NT2/D1 (cell line): ENCODE results near the gene UGT1A6.

Source experiments
- DNase-seq: peaks from one replicate; pipeline ENCODE4 v3.0.0-alpha.2; 2011; ENCODE audit warnings: low read depth, low spot score
- H3K27me3 ChIP-seq: 2 replicates; pipeline ENCODE4 v1.6.0; 2011; ENCODE audit warnings: mild to moderate bottlenecking; ENCODE audit not compliant: insufficient read length, insufficient read depth
- H3K36me3 ChIP-seq: 2 replicates; pipeline ENCODE4 v1.6.1; 2011; ENCODE audit warnings: mild to moderate bottlenecking, low read length, mixed read lengths; ENCODE audit not compliant: insufficient read depth, insufficient read length
- H3K4me1 ChIP-seq: 2 replicates; pipeline ENCODE4 v1.5.1; 2011; ENCODE audit not compliant: insufficient read depth, insufficient read length
- H3K4me3 ChIP-seq: 2 replicates; pipeline ENCODE4 v1.5.1; 2011; ENCODE audit warnings: low read depth; ENCODE audit not compliant: insufficient read length
- H3K9ac ChIP-seq: 2 replicates; pipeline ENCODE4 v1.6.0; 2011; ENCODE audit warnings: low read depth; ENCODE audit not compliant: insufficient read length
- H3K9me3 ChIP-seq: 2 replicates; pipeline ENCODE4 v1.5.1; 2011; ENCODE audit warnings: mild to moderate bottlenecking, low read length; ENCODE audit not compliant: insufficient read depth
- SUZ12 ChIP-seq: IDR thresholded peaks from 2 replicates; pipeline ENCODE4 v1.6.1; 2011; ENCODE audit not compliant: insufficient read length, insufficient read depth; ENCODE audit errors: extremely low read depth
- YY1 ChIP-seq: IDR thresholded peaks from 2 replicates; pipeline ENCODE4 v1.6.1; 2011; ENCODE audit not compliant: insufficient read length, insufficient read depth
- ZNF274 ChIP-seq: IDR thresholded peaks from 2 replicates; pipeline ENCODE4 v1.6.1; 2011; ENCODE audit warnings: mild to moderate bottlenecking, low read depth, low read length

Gene UGT1A6

GRCh38 chr2:233754872-233755611 is 62.4 kb downstream of the UGT1A6 start:
- Histone ChIP-seq H3K4me3 (no peak overlapping the region), H3K9ac (no peak overlapping the region), H3K27me3 (no peaks in the 10 kb centered on the region), H3K36me3 (no peaks in the 10 kb centered on the region), H3K9me3 (peaks cover 17% of the 10 kb centered on the region; the same call in 1 of the 2 replicates), H3K4me1 (no peaks in the 10 kb centered on the region)
- TF ChIP-seq YY1 (no peak), SUZ12 (no peak), ZNF274 (no peak)
- DNase-seq = no peak

GRCh38 chr2:233756429-233757081 is 63.9 kb downstream of the UGT1A6 start:
- no peak for DNase-seq
- H3K4me3 ChIP-seq = no peak overlapping the region
- no peaks in the 10 kb centered on the region for H3K36me3 ChIP-seq
- TF ChIP-seq SUZ12 (no peak), ZNF274 (no peak), YY1 (no peak)
- H3K9ac ChIP-seq = no peak overlapping the region
- H3K27me3 ChIP-seq = no peaks in the 10 kb centered on the region
- H3K9me3 ChIP-seq = peaks cover 5% of the 10 kb centered on the region; the same call in 1 of the 2 replicates
- H3K4me1 ChIP-seq = no peaks in the 10 kb centered on the region

GRCh38 chr2:233758141-233758540 is 65.5 kb downstream of the UGT1A6 start:
- no peak for DNase-seq
- Histone ChIP-seq H3K27me3 (no peaks in the 10 kb centered on the region), H3K9ac (no peak overlapping the region), H3K9me3 (peaks cover 3% of the 10 kb centered on the region; the same call in 1 of the 2 replicates), H3K4me1 (no peaks in the 10 kb centered on the region), H3K36me3 (no peaks in the 10 kb centered on the region), H3K4me3 (no peak overlapping the region)
- TF ChIP-seq ZNF274 (no peak), YY1 (no peak), SUZ12 (no peak)

GRCh38 chr2:233758849-233759248 is 66.2 kb downstream of the UGT1A6 start:
- Histone ChIP-seq H3K4me1 (no peaks in the 10 kb centered on the region), H3K36me3 (no peaks in the 10 kb centered on the region), H3K4me3 (no peak overlapping the region), H3K9ac (no peak overlapping the region), H3K27me3 (no peaks in the 10 kb centered on the region), H3K9me3 (peaks cover 3% of the 10 kb centered on the region; the same call in 1 of the 2 replicates)
- TF ChIP-seq SUZ12 = no peak
- no peak for TF ChIP-seq YY1
- no peak for TF ChIP-seq ZNF274
- no peak for DNase-seq

- H3K9me3 ChIP-seq = peaks cover 1% of the 10 kb centered on the region; the same call in 1 of the 2 replicates
- H3K4me3 ChIP-seq = no peak within 1 kb of the TSS
- H3K9ac ChIP-seq = no peak within 1 kb of the TSS
- H3K4me1 ChIP-seq = no peaks in the 10 kb centered on the region
- no peaks in the 10 kb centered on the region for H3K27me3 ChIP-seq
- H3K36me3 ChIP-seq = no peaks in the 10 kb centered on the region
- no peak for DNase-seq
- no peak for TF ChIP-seq SUZ12
- no peak for TF ChIP-seq ZNF274
- TF ChIP-seq YY1 = no peak
Measured at GRCh38 chr2:233760043-233760442, 67.4 kb downstream of the UGT1A6 start, which contains the start of gene UGT1A1. Gene UGT1A1 (plus strand): TSS chr2:233760270. CDS start chr2:233760288, 18 bp downstream.

DNA sequence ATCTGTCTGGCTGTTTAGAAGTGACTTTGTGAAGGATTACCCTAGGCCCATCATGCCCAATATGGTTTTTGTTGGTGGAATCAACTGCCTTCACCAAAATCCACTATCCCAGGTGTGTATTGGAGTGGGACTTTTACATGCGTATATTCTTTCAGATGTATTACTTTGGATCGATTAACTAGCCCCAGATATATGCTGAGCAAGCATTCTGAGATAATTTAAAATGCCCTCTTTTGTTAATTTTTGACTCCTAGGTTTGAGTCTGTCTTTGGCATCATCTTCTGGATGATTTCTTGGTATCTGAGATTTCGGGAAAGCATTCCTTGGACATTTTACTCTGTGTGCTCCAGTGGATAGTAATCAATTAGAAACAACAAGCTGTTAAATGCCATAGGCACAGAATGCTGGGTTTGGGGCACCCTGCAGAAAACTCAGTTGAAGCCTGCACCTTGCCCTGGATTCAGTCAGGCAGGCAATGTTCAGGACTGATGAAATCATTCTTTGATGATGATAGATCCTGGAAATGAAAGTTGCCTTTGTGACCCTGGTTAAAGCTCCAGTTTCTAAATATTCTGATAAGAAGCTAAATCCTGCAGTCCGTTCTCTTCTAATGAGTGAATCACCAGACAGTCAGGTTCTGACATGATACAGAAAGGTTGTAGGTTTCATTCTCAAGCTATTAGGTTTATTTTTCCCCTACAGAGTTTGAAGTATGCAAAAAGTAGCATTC is 68.5 kb downstream of the UGT1A6 start:
- Histone ChIP-seq H3K9ac (no peak overlapping the region), H3K27me3 (no peaks in the 10 kb centered on the region), H3K4me3 (no peak overlapping the region), H3K9me3 (no peaks in the 10 kb centered on the region), H3K4me1 (no peaks in the 10 kb centered on the region), H3K36me3 (no peaks in the 10 kb centered on the region)
- no peak for TF ChIP-seq SUZ12
- TF ChIP-seq YY1 = no peak
- no peak for TF ChIP-seq ZNF274
- no peak for DNase-seq

DNA sequence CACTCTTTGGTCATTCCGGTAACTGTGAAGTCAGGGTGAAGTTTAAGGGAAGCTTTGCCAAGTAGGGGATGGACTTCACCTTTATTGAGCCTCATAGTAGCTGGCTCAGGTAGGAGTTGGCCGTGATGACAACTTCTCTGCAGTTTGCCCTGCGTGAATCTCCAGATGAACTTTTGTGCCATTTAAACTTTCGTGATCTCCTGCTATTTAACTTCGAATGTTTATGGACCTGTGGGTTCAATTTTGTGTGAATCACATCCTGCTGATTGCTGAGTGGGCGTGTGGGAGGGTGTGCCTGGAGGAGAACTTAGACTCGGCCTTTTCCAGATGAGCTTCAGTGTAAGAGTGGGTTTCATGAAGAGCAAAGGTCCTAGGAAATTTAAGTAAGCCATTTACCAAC is 71.6 kb downstream of the UGT1A6 start:
- Histone ChIP-seq H3K9me3 (no peaks in the 10 kb centered on the region), H3K4me3 (no peak overlapping the region), H3K9ac (no peak overlapping the region), H3K36me3 (no peaks in the 10 kb centered on the region), H3K4me1 (no peaks in the 10 kb centered on the region), H3K27me3 (no peaks in the 10 kb centered on the region)
- no peak for DNase-seq
- TF ChIP-seq SUZ12 = no peak
- no peak for TF ChIP-seq YY1
- TF ChIP-seq ZNF274 = no peak
